Fibroblast of skin of right biceps (primary cell): ENCODE results near the gene FNDC10.
"Not testable (repeated sequence)": the region's sequence is repeated elsewhere in the genome, so short reads cannot be mapped to it uniquely, and the experiment has no call there.

Experiments used
- DNase-seq: peaks from one replicate; pipeline ENCODE4 v3.0.0-alpha.2; 2013

The FNDC10 gene

DNA sequence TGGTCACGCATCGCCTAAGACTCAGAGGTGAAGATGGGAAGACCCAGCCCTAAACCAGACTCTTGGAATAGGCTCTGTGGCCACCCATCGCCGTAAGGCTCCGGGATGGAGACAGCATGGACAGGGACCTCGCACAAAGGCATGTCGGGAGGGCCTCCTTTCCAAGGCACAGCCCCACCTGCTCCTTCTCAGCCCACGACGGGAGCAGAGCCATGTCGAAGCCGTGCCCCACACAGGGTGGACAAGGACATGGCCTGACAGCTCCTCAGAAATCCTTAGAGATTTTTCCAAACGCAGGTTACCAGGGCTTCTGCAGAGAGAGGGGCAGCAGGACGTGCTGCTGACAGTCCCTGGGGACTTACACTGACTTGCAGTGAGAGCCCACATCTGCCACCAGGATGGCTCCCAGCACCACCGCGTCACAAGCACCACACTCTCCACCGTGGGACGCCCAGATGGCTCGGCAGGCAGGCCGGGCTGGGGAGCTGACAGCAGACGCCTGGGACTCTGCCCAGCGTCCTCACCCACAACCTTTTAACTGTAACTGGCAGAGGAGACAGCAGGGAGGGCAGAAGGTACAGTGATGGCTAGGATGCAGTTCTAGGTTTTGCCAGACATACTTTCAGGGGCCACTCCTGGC lies 37.3 kb downstream of the FNDC10 start:
- no peak for DNase-seq

DNA sequence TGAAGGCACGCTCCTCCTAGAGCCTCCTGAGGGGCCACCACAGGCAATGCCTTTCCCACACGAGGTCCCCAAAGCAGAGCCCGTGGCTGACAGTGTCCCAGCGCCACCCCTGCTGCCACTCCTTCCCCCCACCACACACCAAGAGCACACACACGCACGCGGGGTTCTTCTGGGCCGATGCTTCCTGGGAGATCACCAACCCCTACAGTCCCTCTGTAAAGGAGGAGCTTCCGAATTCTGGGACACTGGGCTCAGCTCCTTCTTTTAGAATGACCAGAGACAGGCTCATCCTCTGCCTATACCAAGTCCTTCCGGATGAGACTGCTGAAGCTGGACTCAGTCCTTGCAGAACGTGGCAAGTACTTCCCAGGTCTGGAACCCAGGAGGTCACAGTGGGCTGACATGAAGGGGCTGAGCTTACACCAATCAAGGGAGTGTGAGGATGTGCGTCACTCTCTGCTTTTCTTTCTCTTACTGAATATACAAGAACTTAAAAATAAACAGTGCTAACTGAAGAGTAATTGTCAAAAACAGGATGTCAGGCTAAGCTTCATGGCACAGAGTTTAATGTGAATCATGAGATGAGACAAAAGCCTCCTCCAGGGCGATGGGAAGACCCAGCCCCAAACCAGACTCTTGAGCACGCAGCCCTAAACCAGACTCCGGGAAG lies 38.0 kb downstream of the FNDC10 start:
- DNase-seq: no peak

- no peak for DNase-seq
Measured at GRCh38 chr1:1560178-1560577, 39.8 kb downstream of the FNDC10 start.

DNA sequence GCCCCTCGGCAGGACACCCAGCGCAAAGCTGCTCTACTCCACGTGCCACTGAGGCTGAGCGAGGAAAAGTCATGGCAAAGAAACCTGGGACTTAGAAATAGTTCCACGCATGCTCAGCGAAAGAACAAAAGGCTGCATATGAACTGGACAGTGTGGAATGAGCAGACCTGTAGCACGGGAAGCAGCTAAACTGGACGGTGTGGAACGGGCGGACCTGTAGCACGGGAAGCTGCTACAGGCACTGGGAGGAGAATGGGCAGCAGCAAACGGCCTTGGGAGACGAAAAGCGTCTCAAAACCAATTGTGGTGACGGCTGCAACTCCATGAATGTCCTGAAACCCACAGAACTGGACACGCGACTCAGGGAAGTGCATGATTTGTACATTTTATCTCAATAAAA lies 40.9 kb downstream of the FNDC10 start:
- no peak for DNase-seq

GRCh38 chr1:1558591-1558990 lies 41.3 kb downstream of the FNDC10 start:
- no peak for DNase-seq

GRCh38 chr1:1557688-1558087 lies 42.2 kb downstream of the FNDC10 start:
- not testable (repeated sequence) for DNase-seq

- DNase-seq: not testable (repeated sequence)
Measured at GRCh38 chr1:1556961-1557360, 43.0 kb downstream of the FNDC10 start.

- no peak for DNase-seq
Measured at GRCh38 chr1:1556505-1556904, 43.4 kb downstream of the FNDC10 start.

DNA sequence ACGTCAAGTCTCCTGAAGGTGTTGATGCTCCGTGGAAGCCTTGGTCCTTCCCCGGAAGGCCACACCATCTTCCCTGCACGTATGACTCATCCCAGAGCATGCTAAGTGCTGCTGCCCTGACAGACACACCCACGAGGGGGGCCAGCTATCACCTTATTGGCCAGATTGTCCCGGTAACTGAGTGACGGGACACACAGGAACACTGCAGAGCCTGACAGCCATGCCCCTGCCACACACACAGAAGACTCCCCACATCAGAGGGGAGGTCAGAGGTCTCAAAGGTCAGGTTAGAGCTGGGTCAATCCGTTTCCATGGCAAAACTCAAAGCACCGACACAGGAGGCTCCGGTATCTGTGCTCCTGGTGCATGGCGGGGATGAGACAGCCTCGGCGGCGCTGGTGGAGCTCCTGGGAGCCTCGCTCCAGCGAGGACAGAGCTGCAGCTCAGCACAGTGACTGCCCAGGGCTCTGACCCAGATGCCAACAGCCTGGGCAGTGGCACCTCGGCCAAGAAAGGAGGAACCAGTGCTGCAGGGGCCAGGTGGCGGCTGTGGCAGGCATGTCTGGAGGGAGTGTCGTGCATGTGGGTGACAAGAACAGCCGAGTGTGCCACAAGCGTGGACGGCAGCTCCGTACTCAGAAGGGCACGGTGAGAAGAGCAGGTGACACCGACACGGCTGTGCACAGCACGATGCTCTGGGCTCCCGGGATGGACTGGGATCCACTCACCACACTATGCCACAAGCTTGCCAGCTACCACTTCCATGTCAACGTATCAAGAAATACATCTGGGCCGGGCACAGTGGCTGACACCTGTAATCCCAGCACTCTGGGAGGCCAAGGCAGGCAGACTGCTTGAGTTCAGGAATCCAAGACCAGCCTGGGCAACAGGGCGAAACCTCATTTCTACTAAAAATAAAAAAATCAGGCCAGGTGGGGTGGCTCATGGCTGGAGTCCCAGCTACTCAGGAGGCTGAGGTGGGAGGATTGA lies 44.7 kb downstream of the FNDC10 start:
- peak; percentile 81 for DNase-seq

GRCh38 chr1:1554550-1554925 lies 45.4 kb downstream of the FNDC10 start:
- DNase-seq: no peak

- DNase-seq: no peak
Measured at GRCh38 chr1:1553821-1554494, 46.0 kb downstream of the FNDC10 start.

GRCh38 chr1:1552263-1552639 lies 47.7 kb downstream of the FNDC10 start:
- DNase-seq: no peak

DNA sequence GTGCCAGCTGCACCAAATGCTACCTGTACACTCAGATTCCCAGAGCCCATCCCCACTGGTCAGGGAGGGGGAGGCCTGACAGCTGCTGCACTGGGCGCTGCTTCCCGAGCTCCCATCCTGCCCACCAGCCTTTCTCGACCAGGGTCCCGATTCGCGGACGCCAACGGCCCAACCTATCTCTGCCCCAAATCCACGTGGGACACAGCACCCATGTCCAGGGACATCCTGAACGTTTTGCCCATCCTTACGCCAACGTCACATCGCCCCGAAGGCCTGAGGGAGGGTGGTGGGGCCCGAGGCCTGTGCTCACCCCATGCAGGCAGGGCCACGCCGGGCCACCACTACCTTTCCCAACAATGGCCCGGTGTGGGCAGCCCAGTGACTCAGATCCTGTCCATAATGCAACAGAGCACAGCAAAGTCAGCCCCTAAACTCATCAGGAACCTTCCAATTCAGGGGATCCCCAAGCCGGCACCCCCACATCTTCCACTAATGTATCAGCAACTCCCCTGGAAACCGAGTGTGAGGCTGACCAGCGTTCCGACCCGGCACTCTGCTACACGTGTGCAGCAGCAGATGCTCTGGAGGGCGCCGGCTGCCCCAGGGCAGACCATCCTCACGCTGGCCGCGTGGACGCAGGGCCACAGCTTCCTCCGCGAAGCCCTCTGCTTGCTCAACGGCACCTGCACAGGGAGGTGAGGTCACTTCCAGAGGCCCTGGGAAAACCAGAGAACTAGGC lies 48.2 kb downstream of the FNDC10 start:
- no peak for DNase-seq

GRCh38 chr1:1550591-1551432 lies 49.1 kb downstream of the FNDC10 start:
- DNase-seq: peak; percentile 57

DNA sequence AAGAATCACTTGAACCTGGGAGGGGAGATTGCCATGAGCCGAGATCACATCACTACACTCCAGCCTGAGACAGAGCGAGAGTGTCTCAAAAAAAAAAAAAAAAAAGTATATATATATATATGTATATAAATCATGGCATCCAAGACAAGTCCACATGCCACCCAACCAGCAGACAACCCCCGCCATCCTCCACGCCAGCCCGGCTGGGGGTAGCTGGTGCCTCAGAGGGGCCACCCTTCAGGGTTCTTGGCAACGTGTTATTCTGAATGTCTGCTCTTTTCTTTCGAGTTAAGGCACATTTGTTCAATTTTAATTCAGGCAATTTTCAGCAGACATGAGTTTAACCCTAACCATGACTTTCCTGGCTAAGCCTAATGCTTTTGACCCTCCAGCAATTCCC lies 49.8 kb downstream of the FNDC10 start:
- no peak for DNase-seq

GRCh38 chr1:1548591-1548990 lies 51.3 kb downstream of the FNDC10 start:
- DNase-seq: no peak
